GM18511 (cell line): ENCODE measurements around the gene HLA-E.
"Not testable (repeated sequence)": the region's sequence is repeated elsewhere in the genome, so short reads cannot be mapped to it uniquely, and the experiment has no call there.

Source experiments
- ATAC-seq: cut with Tn5 transposase; IDR thresholded peaks from one replicate; pipeline ENCODE4 v1.9.1; 2021; ENCODE audit warnings: mild to moderate bottlenecking, moderate library complexity; ENCODE audit not compliant: unreplicated experiment

Gene HLA-E

GRCh38 chr6:30480536-30481156 lies 8.7 kb upstream of the HLA-E start:
- no peak for ATAC-seq

- ATAC-seq: no peak
Measured at GRCh38 chr6:30481211-30481964, 7.9 kb upstream of the HLA-E start.

- peak; percentile 51 for ATAC-seq
Measured at GRCh38 chr6:30481965-30482644, 7.2 kb upstream of the HLA-E start.

GRCh38 chr6:30483677-30484279 lies 5.5 kb upstream of the HLA-E start:
- ATAC-seq: no peak

- no peak for ATAC-seq
Measured at GRCh38 chr6:30485236-30485635, 4.1 kb upstream of the HLA-E start.

GRCh38 chr6:30487926-30488325 lies 1.4 kb upstream of the HLA-E start:
- no peak for ATAC-seq

GRCh38 chr6:30488697-30489080 lies 620 bp upstream of the HLA-E start:
- not testable (repeated sequence) for ATAC-seq

GRCh38 chr6:30490026-30490876 lies 942 bp downstream of the HLA-E start:
- ATAC-seq: peak; percentile 55

GRCh38 chr6:30491291-30491953 lies 2.1 kb downstream of the HLA-E start:
- not testable (repeated sequence) for ATAC-seq

- no peak for ATAC-seq
Measured at GRCh38 chr6:30491991-30492952, 3.0 kb downstream of the HLA-E start.

GRCh38 chr6:30493643-30494250 lies 4.4 kb downstream of the HLA-E start:
- ATAC-seq: no peak

GRCh38 chr6:30494291-30494861 lies 5.1 kb downstream of the HLA-E start:
- ATAC-seq: no peak

GRCh38 chr6:30495060-30495459 lies 5.8 kb downstream of the HLA-E start:
- ATAC-seq: not testable (repeated sequence)

GRCh38 chr6:30495993-30496392 lies 6.7 kb downstream of the HLA-E start:
- ATAC-seq: no peak

- not testable (repeated sequence) for ATAC-seq
Measured at GRCh38 chr6:30497261-30497599, 7.9 kb downstream of the HLA-E start.

- no peak for ATAC-seq
Measured at GRCh38 chr6:30497714-30498113, 8.4 kb downstream of the HLA-E start.

GRCh38 chr6:30498705-30499104 lies 9.4 kb downstream of the HLA-E start:
- ATAC-seq: not testable (repeated sequence)
